ENCODE data around the gene ATP6V1B1. TPM values are rescaled to one million over a fixed set of nuclear protein-coding genes. Genes with fewer than 3 reads are reported as not detected.

Gene ATP6V1B1
- total RNA-seq, 1 donor from 2014 or later, result 2.1 TPM

- peaks cover 15% of the 10 kb centered on the region for H3K27me3 ChIP-seq
- ATAC-seq, result no peak
- DNase-seq, result peak; percentile 51
Measured at GRCh38 chr2:70957798-70958197, 22.1 kb downstream of the ATP6V1B1 start.

GRCh38 chr2:70958759-70959158, 23.1 kb downstream of the ATP6V1B1 start:
- Histone ChIP-seq H3K4me1 (no peaks in the 10 kb centered on the region), H3K9me3 (no peaks in the 10 kb centered on the region), H3K27me3 (peaks cover 17% of the 10 kb centered on the region), H3K36me3 (no peaks in the 10 kb centered on the region), H3K27ac (no peak overlapping the region), H3K4me3 (no peak overlapping the region)
- ATAC-seq (no peak), DNase-seq (peak; percentile 42)
- intact Hi-C loops (cut with DNase I), result no loop called here
- TF ChIP-seq CTCF (IDR thresholded peaks at IDR 0.05), result no peak

More at GRCh38 chr2:70957798-70958197, 22.1 kb downstream of the ATP6V1B1 start:
- intact Hi-C loops (cut with DNase I), result no loop called here
- Histone ChIP-seq H3K4me1 (no peaks in the 10 kb centered on the region), H3K27ac (no peak overlapping the region), H3K9me3 (no peaks in the 10 kb centered on the region), H3K36me3 (no peaks in the 10 kb centered on the region), H3K4me3 (no peak overlapping the region)
- TF ChIP-seq CTCF (IDR thresholded peaks at IDR 0.05), result no peak

- intact Hi-C loops (cut with DNase I), result no loop called here
- H3K27me3 ChIP-seq, result peaks cover 21% of the 10 kb centered on the region
- DNase-seq, result peak; percentile 46
- TF ChIP-seq CTCF (IDR thresholded peaks at IDR 0.05), result no peak
- H3K27ac ChIP-seq, result no peak overlapping the region
- H3K4me3 ChIP-seq, result no peak overlapping the region
- no peak for ATAC-seq
- no peaks in the 10 kb centered on the region for H3K9me3 ChIP-seq
- H3K36me3 ChIP-seq, result no peaks in the 10 kb centered on the region
- no peaks in the 10 kb centered on the region for H3K4me1 ChIP-seq
Measured at GRCh38 chr2:70959271-70959761, 23.6 kb downstream of the ATP6V1B1 start.

- intact Hi-C loops (cut with DNase I), result no loop called here
- peaks cover 7% of the 10 kb centered on the region for H3K4me1 ChIP-seq
- H3K36me3 ChIP-seq, result no peaks in the 10 kb centered on the region
- no peak overlapping the region for H3K4me3 ChIP-seq
- H3K27ac ChIP-seq, result no peak overlapping the region
- TF ChIP-seq CTCF (IDR thresholded peaks at IDR 0.05), result no peak
- ATAC-seq (no peak), DNase-seq (peak; percentile 44)
- no peaks in the 10 kb centered on the region for H3K9me3 ChIP-seq
- peaks cover 28% of the 10 kb centered on the region for H3K27me3 ChIP-seq
Measured at GRCh38 chr2:70959851-70960832, 24.4 kb downstream of the ATP6V1B1 start.

GRCh38 chr2:70960833-70961647, 25.3 kb downstream of the ATP6V1B1 start:
- ATAC-seq, result no peak
- Histone ChIP-seq H3K27me3 (peaks cover 20% of the 10 kb centered on the region), H3K4me3 (no peak overlapping the region), H3K4me1 (peaks cover 7% of the 10 kb centered on the region), H3K9me3 (no peaks in the 10 kb centered on the region), H3K36me3 (no peaks in the 10 kb centered on the region), H3K27ac (no peak overlapping the region)
- no peak for TF ChIP-seq CTCF (IDR thresholded peaks at IDR 0.05)
- intact Hi-C loops (cut with DNase I), result no loop called here
- peak; percentile 60 for DNase-seq
